GM12892 (cell line): ENCODE data around the gene PPP2R5C.
"Not testable (repeated sequence)": the region's sequence is repeated elsewhere in the genome, so short reads cannot be mapped to it uniquely, and the experiment has no call there.

Source experiments
- POLR2AphosphoS5 ChIP-seq: IDR thresholded peaks from 2 replicates; pipeline ENCODE4 v1.6.1; 2011; ENCODE audit warnings: low read depth, low read length, control low read depth
- TAF1 ChIP-seq: IDR thresholded peaks from 2 replicates; pipeline ENCODE4 v1.6.1; 2011; ENCODE audit warnings: low read depth, mild to moderate bottlenecking, control low read depth, low read length, borderline replicate concordance

DNA sequence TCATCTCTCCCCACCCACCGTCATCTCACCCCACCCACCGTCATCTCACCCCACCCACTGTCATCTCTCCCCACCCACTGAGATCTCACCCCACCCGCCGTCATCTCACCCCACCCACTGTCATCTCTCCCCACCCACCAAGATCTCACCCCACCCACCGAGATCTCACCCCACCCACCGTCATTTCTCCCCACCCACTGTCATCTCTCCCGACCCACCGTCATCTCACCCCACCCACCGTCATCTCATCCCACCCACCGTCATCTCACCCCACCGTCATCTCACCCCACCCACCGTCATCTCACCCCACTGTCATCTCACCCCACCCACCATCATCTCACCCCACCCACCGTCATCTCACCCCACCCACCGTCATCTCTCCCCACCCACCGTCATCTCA is 49.2 kb upstream of the PPP2R5C start:
- TF ChIP-seq POLR2AphosphoS5, TAF1: not testable (repeated sequence)
